ENCODE data around the gene CFAP53.

CFAP53 gene

GRCh38 chr18:50192995-50193795 is 73.1 kb downstream of the CFAP53 start:
- no peak for DNase-seq

- no peak for DNase-seq
Measured at GRCh38 chr18:50190926-50191325, 75.4 kb downstream of the CFAP53 start.

- DNase-seq, result no peak
Measured at GRCh38 chr18:50190236-50190635, 76.1 kb downstream of the CFAP53 start.

GRCh38 chr18:50189160-50189559 is 77.1 kb downstream of the CFAP53 start:
- DNase-seq, result no peak

- no peak for DNase-seq
Measured at GRCh38 chr18:50188652-50189051, 77.6 kb downstream of the CFAP53 start.

GRCh38 chr18:50187659-50188058 is 78.6 kb downstream of the CFAP53 start:
- no peak for DNase-seq

GRCh38 chr18:50186385-50186784 is 79.9 kb downstream of the CFAP53 start:
- DNase-seq, result no peak

GRCh38 chr18:50183556-50183955 is 82.7 kb downstream of the CFAP53 start:
- no peak for DNase-seq

- no peak for DNase-seq
Measured at GRCh38 chr18:50182511-50182910, 83.8 kb downstream of the CFAP53 start.

- no peak for DNase-seq
Measured at GRCh38 chr18:50181590-50181989, 84.7 kb downstream of the CFAP53 start.

GRCh38 chr18:50179465-50179864 is 86.8 kb downstream of the CFAP53 start:
- DNase-seq, result no peak

- no peak for DNase-seq
Measured at GRCh38 chr18:50177294-50177992, 88.9 kb downstream of the CFAP53 start.

Measured in CD4-positive, alpha-beta T cell treated with Interleukin-12 subunit alpha and Interleukin-12 subunit beta, for 1 hour (primary cell).